ENCODE measurements around the gene DEFB132.

The DEFB132 gene

GRCh38 chr20:301886-302848 lies 44.6 kb downstream of the DEFB132 start:
- DNase-seq (ENCODE audit: low read depth): no peak
- TF ChIP-seq, protein P1, sequence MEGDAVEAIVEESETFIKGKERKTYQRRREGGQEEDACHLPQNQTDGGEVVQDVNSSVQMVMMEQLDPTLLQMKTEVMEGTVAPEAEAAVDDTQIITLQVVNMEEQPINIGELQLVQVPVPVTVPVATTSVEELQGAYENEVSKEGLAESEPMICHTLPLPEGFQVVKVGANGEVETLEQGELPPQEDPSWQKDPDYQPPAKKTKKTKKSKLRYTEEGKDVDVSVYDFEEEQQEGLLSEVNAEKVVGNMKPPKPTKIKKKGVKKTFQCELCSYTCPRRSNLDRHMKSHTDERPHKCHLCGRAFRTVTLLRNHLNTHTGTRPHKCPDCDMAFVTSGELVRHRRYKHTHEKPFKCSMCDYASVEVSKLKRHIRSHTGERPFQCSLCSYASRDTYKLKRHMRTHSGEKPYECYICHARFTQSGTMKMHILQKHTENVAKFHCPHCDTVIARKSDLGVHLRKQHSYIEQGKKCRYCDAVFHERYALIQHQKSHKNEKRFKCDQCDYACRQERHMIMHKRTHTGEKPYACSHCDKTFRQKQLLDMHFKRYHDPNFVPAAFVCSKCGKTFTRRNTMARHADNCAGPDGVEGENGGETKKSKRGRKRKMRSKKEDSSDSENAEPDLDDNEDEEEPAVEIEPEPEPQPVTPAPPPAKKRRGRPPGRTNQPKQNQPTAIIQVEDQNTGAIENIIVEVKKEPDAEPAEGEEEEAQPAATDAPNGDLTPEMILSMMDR (conservative IDR thresholded peaks at IDR 0.05; ENCODE audit: low read depth, low read length): no peak
- no peak overlapping the region for H3K4me3 ChIP-seq (ENCODE audit: low read depth, low read length)

DNA sequence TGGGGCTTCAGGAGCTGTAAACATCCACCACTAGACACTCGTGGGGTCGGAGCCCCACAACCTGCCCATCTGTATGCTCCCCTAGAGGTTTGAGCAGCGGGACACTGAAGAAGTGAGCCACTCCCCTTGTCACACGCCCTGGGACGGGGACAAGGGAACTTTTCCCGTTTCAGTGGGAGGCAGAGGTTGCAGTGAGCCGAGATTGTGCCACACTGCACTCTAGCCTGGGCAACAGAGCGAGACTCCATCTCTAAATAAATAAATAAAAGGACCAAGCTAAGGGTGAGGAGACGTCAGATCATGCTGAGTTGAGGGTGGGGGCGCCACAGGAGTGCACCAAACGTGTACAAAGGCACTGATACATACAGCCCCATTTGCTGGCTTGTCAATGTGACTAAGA lies 48.2 kb downstream of the DEFB132 start:
- TF ChIP-seq, protein P1 (conservative IDR thresholded peaks at IDR 0.05; ENCODE audit: low read depth, low read length): no peak
- H3K4me3 ChIP-seq (ENCODE audit: low read depth, low read length): no peak overlapping the region
- no peak for DNase-seq (ENCODE audit: low read depth)

- no peak overlapping the region for H3K4me3 ChIP-seq (ENCODE audit: low read depth, low read length)
- no peak for DNase-seq (ENCODE audit: low read depth)
- TF ChIP-seq, protein P1 (conservative IDR thresholded peaks at IDR 0.05; ENCODE audit: low read depth, low read length): no peak
These were observed 51.0 kb downstream of the DEFB132 start for GRCh38 chr20:308427-309038.

DNA sequence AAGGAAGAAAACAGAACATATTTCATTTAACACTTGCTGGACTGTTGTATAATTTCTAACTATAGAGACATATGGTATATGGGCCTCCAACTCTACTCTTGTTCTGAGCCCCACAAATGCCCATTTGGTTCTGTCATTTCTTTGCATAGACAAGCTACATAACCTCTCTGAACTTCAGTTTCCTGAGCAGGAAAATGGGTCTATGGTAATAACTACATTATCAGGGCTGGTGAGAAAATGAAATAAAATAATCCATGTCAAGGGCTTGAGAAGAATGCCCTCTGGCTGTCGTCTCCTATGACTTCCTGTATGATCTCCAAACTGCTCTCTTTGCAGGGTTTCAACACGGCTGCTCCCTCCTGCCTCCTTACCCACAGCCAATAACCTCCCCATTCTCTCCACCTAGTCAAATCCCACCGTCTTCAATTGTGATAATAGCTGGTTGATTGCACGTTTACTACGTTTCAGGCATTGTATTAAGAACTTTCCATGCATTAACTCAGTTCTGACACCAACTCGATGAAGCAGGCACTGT lies 51.8 kb downstream of the DEFB132 start:
- DNase-seq (ENCODE audit: low read depth): peak; percentile 60
- peak overlapping the region; percentile 60 for H3K4me3 ChIP-seq (ENCODE audit: low read depth, low read length)
- TF ChIP-seq, protein P1 (conservative IDR thresholded peaks at IDR 0.05; ENCODE audit: low read depth, low read length): no peak

DNA sequence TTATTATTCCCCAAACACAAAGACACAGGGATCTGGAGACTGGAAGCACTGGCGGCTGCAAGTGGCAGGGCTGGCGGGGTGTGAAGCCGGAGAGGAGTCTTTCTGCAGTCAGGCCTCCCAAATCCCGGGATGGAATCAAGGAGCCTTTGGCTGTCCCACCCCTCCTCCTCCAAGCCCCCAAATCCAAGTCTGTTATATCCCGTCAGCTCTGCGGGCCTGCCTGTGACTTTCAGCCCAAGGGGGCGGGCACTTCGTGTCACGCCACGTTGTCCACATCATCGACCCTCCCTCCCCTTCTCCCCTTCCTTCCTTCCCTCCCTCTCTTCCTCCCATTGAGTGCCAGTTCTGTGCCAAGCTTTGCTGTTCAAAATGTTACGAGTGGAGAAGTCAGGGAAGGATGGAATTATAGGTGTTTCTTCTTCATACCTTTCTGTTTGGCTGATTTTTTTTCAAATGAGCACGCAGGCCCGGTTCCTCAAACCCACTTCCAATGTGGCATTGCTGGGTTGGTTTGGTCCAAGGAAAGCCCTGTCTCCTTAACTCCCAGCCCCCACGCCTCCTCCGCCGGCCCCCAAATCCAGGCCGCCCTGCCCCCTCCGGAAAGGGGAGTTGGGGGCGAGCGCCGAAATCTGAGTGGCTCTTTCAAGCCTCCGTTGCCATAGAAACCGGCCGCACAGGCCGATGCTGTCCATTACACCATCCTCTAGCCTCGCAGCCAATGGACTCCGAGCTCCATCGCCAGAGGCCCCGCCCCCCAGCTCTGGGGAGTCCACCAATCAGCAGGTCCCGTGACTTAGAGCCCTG lies 52.5 kb downstream of the DEFB132 start:
- peak overlapping the region; percentile 60 for H3K4me3 ChIP-seq (ENCODE audit: low read depth, low read length)
- DNase-seq (ENCODE audit: low read depth): peak; percentile 100
- TF ChIP-seq, protein P1 (conservative IDR thresholded peaks at IDR 0.05; ENCODE audit: low read depth, low read length): no peak

GRCh38 chr20:310645-311044 lies 53.1 kb downstream of the DEFB132 start:
- peak overlapping the region; percentile 22 for H3K4me3 ChIP-seq (ENCODE audit: low read depth, low read length)
- TF ChIP-seq, protein P1 (conservative IDR thresholded peaks at IDR 0.05; ENCODE audit: low read depth, low read length): no peak
- DNase-seq (ENCODE audit: low read depth): no peak

Data from choroid plexus epithelial cell (primary cell).